HepG2 (cell line): ENCODE data around the gene RING1. TPM values are rescaled to one million over a fixed set of nuclear protein-coding genes. Genes with fewer than 3 reads are reported as not detected.
A peak's percentile ranks its signal among the peaks of the same experiment; 100 is the strongest.

Source experiments
- CREB1 ChIP-seq, 2 experiments: fragments of 450-650 bp in 1 of 2; IDR thresholded peaks; 2 replicates each; pipeline ENCODE4 v1.6.1; 2016 to 2017; ENCODE audit warnings: control low read depth in 1 of 2, mild to moderate bottlenecking in 1 of 2, missing compliant biosample characterization in 1 of 2, missing genetic modification characterization in 1 of 2
- JUNB ChIP-seq: sonication (generic); formaldehyde crosslinking; IDR thresholded peaks from 2 replicates; pipeline ENCODE4 v1.8.0; 2022; ENCODE audit warnings: missing genetic modification reagents, mild to moderate bottlenecking, borderline replicate concordance
- KDM3A ChIP-seq: IDR thresholded peaks from 2 replicates; pipeline ENCODE4 v1.6.1; 2018; ENCODE audit warnings: low read depth, missing compliant biosample characterization
- PHF21A ChIP-seq: sonication (generic); formaldehyde crosslinking; IDR thresholded peaks from 2 replicates; pipeline ENCODE4 v1.5.0; 2020; ENCODE audit warnings: mild to moderate bottlenecking, missing genetic modification reagents
- SIX1 ChIP-seq: sonication (generic); formaldehyde crosslinking; IDR thresholded peaks from 2 replicates; pipeline ENCODE4 v1.4.0; 2020; ENCODE audit warnings: missing genetic modification reagents, borderline replicate concordance
- SMARCC2 ChIP-seq: fragments of 450-650 bp; IDR thresholded peaks from 2 replicates; pipeline ENCODE4 v1.6.1; 2017; ENCODE audit warnings: antibody characterized with exemption, mild to moderate bottlenecking
- TOPORS ChIP-seq: sonication (generic); formaldehyde crosslinking; IDR thresholded peaks from 2 replicates; pipeline ENCODE4 v1.8.0; 2023; ENCODE audit warnings: mild to moderate bottlenecking, missing genetic modification reagents
- ZFP82 ChIP-seq: sonication (generic); formaldehyde crosslinking; IDR thresholded peaks from 2 replicates; pipeline ENCODE4 v1.5.1; 2020; ENCODE audit warnings: mild to moderate bottlenecking, missing genetic modification reagents, borderline replicate concordance
- ZNF10 ChIP-seq: sonication (generic); formaldehyde crosslinking; IDR thresholded peaks from 2 replicates; pipeline ENCODE4 v1.4.0; 2020; ENCODE audit warnings: mild to moderate bottlenecking, low read depth, missing genetic modification reagents, borderline replicate concordance
- ZNF460 ChIP-seq: sonication (generic); formaldehyde crosslinking; IDR thresholded peaks from 2 replicates; pipeline ENCODE4 v1.5.1; 2020; ENCODE audit warnings: missing genetic modification reagents, mild to moderate bottlenecking, borderline replicate concordance
- ZNF572 ChIP-seq: sonication (generic); formaldehyde crosslinking; IDR thresholded peaks from 2 replicates; pipeline ENCODE4 v1.5.1; 2020; ENCODE audit warnings: mild to moderate bottlenecking, missing genetic modification reagents
- polyA plus RNA-seq, 8 experiments: library from polyadenylated mRNA; depleted of rRNA in 3 of 8; stranded (reverse) in 7 of 8; unstranded in 1 of 8; fragments of >200 nt; fragmentation: Illumina TruSeq in 4 of 8; extraction: Trizol in 4 of 8; gene quantifications; 2 replicates each; pipeline versions ENCODE4 v1.2.1 to v1.2.3, GENCODE V29; 2011 to 2016; ENCODE audit warnings: low read depth in 4 of 8, missing spikeins in 1 of 8, mixed read lengths in 1 of 8; ENCODE audit not compliant: insufficient read depth in 1 of 8
- total RNA-seq, 5 experiments: library from RNA; depleted of rRNA; stranded (reverse); fragments of >200 nt; fragmentation: Illumina TruSeq; extraction: Trizol; gene quantifications; 2 replicates each; pipeline ENCODE4 v1.2.3, GENCODE V29; 2016; ENCODE audit warnings: low read depth in 1 of 5
- TF ChIP-seq, protein P1 (sequence below): sonication (generic); formaldehyde crosslinking; IDR thresholded peaks from 2 replicates; pipeline ENCODE4 v1.8.0; 2022; ENCODE audit warnings: missing genetic modification reagents, mild to moderate bottlenecking, moderate library complexity, borderline replicate concordance
- TF ChIP-seq, protein P2 (sequence below): sonication (generic); formaldehyde crosslinking; IDR thresholded peaks from 2 replicates; pipeline ENCODE4 v1.4.0; 2020; ENCODE audit warnings: missing genetic modification reagents
- TF ChIP-seq, protein P3 (sequence below): IDR thresholded peaks from 2 replicates; pipeline ENCODE4 v1.6.1; 2016; ENCODE audit warnings: missing genetic modification reagents, missing compliant biosample characterization
- TF ChIP-seq, protein P4 (sequence below): sonication (generic); formaldehyde crosslinking; IDR thresholded peaks from 2 replicates; pipeline ENCODE4 v1.4.0; 2020; ENCODE audit warnings: missing genetic modification reagents
- TF ChIP-seq, protein P5 (sequence below): sonication (generic); formaldehyde crosslinking; IDR thresholded peaks from 2 replicates; pipeline ENCODE4 v1.4.0; 2020; ENCODE audit warnings: missing genetic modification reagents, borderline replicate concordance

The RING1 gene
- total and polyA plus RNA-seq, 2 of the 13 experiments (the other 11 are each of a cell fraction or from before 2014, with no cell fraction given) = 23.9 to 33.6 TPM

DNA sequence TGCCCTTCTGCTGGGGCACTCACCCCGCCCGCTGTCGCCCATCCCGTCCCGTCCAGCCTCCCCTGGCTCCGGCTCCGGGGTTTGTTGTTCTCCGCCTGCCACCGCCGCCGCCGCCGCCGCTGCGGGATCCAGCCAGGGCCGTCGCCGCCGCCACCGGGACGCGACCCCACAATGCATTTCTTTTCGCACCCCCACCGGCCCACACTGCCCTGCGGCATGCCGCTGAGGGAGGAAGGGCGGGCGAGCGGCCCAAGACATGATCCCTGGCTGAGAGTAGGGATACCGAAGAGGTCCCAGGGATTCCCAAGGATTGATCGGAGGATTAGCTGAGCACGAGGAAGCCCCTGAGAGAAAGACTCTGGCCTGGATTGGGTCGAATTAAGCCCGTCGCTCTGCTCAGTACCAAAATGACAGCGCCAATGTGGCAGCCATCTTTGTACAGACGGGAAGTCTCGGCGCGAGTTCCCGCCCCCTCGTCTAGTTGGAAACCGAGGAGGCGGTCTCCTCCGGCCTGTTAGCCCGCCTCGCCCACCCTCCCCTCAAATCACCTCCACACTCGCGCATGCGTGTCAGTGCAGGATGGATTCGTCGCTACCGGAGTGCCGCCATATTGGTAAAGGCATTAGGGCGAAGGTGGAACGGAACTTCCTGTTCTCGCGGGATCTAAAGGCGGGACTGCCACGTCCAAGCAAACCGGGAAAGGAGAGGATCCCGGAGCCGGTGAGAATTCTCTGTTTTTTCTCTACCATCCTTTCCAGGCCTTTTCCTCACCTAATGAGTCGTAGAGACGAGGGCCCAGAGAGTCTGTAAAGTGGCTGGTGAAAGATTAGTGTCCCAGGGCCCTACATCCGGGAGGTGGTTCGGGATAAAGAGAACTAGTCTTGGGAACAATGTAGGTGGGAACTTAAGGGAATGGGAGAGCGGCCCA is 7.8 kb upstream of the RING1 start, which contains the start of the genes RXRB and SLC39A7 (continued):
- TF ChIP-seq JUNB = no peak
- TF ChIP-seq, protein P1, sequence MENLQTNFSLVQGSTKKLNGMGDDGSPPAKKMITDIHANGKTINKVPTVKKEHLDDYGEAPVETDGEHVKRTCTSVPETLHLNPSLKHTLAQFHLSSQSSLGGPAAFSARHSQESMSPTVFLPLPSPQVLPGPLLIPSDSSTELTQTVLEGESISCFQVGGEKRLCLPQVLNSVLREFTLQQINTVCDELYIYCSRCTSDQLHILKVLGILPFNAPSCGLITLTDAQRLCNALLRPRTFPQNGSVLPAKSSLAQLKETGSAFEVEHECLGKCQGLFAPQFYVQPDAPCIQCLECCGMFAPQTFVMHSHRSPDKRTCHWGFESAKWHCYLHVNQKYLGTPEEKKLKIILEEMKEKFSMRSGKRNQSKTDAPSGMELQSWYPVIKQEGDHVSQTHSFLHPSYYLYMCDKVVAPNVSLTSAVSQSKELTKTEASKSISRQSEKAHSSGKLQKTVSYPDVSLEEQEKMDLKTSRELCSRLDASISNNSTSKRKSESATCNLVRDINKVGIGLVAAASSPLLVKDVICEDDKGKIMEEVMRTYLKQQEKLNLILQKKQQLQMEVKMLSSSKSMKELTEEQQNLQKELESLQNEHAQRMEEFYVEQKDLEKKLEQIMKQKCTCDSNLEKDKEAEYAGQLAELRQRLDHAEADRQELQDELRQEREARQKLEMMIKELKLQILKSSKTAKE (CRISPR knock-in tag) = peak; percentile 60
- TF ChIP-seq, protein P2, sequence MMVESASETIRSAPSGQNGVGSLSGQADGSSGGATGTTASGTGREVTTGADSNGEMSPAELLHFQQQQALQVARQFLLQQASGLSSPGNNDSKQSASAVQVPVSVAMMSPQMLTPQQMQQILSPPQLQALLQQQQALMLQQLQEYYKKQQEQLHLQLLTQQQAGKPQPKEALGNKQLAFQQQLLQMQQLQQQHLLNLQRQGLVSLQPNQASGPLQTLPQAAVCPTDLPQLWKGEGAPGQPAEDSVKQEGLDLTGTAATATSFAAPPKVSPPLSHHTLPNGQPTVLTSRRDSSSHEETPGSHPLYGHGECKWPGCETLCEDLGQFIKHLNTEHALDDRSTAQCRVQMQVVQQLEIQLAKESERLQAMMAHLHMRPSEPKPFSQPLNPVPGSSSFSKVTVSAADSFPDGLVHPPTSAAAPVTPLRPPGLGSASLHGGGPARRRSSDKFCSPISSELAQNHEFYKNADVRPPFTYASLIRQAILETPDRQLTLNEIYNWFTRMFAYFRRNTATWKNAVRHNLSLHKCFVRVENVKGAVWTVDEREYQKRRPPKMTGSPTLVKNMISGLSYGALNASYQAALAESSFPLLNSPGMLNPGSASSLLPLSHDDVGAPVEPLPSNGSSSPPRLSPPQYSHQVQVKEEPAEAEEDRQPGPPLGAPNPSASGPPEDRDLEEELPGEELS (CRISPR knock-in tag) = peak; percentile 93
- TF ChIP-seq SMARCC2 = no peak
- TF ChIP-seq PHF21A (CRISPR knock-in tag) = no peak; the same call in 1 of the 2 replicates
- TF ChIP-seq, protein P3, sequence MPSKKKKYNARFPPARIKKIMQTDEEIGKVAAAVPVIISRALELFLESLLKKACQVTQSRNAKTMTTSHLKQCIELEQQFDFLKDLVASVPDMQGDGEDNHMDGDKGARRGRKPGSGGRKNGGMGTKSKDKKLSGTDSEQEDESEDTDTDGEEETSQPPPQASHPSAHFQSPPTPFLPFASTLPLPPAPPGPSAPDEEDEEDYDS (CRISPR knock-in tag) = peak; percentile 83
- no peak for TF ChIP-seq TOPORS (CRISPR knock-in tag)
- TF ChIP-seq, protein P4, sequence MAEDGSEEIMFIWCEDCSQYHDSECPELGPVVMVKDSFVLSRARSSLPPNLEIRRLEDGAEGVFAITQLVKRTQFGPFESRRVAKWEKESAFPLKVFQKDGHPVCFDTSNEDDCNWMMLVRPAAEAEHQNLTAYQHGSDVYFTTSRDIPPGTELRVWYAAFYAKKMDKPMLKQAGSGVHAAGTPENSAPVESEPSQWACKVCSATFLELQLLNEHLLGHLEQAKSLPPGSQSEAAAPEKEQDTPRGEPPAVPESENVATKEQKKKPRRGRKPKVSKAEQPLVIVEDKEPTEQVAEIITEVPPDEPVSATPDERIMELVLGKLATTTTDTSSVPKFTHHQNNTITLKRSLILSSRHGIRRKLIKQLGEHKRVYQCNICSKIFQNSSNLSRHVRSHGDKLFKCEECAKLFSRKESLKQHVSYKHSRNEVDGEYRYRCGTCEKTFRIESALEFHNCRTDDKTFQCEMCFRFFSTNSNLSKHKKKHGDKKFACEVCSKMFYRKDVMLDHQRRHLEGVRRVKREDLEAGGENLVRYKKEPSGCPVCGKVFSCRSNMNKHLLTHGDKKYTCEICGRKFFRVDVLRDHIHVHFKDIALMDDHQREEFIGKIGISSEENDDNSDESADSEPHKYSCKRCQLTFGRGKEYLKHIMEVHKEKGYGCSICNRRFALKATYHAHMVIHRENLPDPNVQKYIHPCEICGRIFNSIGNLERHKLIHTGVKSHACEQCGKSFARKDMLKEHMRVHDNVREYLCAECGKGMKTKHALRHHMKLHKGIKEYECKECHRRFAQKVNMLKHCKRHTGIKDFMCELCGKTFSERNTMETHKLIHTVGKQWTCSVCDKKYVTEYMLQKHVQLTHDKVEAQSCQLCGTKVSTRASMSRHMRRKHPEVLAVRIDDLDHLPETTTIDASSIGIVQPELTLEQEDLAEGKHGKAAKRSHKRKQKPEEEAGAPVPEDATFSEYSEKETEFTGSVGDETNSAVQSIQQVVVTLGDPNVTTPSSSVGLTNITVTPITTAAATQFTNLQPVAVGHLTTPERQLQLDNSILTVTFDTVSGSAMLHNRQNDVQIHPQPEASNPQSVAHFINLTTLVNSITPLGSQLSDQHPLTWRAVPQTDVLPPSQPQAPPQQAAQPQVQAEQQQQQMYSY (CRISPR knock-in tag) = peak; percentile 100
- peak; percentile 17; the same call in 1 of the 2 replicates for TF ChIP-seq ZNF572 (CRISPR knock-in tag)
- no peak for TF ChIP-seq ZNF10
- peak; percentile 85; the same call in 1 of the 2 replicates for TF ChIP-seq ZFP82
- TF ChIP-seq ZNF460 (CRISPR knock-in tag) = no peak; the same call in 1 of the 2 replicates
- peak; percentile 59; the same call in 1 of the 2 replicates for TF ChIP-seq CREB1 (IDR thresholded peaks at IDR 0.05)
- no peak for TF ChIP-seq CREB1 (CRISPR knock-in tag; IDR thresholded peaks at IDR 0.05)
- peak; percentile 78; the same call in 1 of the 2 replicates for TF ChIP-seq KDM3A (CRISPR knock-in tag)
- TF ChIP-seq, protein P5, sequence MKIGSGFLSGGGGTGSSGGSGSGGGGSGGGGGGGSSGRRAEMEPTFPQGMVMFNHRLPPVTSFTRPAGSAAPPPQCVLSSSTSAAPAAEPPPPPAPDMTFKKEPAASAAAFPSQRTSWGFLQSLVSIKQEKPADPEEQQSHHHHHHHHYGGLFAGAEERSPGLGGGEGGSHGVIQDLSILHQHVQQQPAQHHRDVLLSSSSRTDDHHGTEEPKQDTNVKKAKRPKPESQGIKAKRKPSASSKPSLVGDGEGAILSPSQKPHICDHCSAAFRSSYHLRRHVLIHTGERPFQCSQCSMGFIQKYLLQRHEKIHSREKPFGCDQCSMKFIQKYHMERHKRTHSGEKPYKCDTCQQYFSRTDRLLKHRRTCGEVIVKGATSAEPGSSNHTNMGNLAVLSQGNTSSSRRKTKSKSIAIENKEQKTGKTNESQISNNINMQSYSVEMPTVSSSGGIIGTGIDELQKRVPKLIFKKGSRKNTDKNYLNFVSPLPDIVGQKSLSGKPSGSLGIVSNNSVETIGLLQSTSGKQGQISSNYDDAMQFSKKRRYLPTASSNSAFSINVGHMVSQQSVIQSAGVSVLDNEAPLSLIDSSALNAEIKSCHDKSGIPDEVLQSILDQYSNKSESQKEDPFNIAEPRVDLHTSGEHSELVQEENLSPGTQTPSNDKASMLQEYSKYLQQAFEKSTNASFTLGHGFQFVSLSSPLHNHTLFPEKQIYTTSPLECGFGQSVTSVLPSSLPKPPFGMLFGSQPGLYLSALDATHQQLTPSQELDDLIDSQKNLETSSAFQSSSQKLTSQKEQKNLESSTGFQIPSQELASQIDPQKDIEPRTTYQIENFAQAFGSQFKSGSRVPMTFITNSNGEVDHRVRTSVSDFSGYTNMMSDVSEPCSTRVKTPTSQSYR (CRISPR knock-in tag) = peak; percentile 96
- TF ChIP-seq SIX1 = no peak
